IMR-90 (cell line): ENCODE data around the gene NCKAP5.

Experiments
- BHLHE40 ChIP-seq: fragments of 150-350 bp; IDR thresholded peaks from 2 replicates; pipeline ENCODE4 v1.6.1; 2016; ENCODE audit warnings: mild to moderate bottlenecking, low read depth, low read length
- CEBPB ChIP-seq: IDR thresholded peaks from 2 replicates; pipeline ENCODE4 v1.6.1; 2012; ENCODE audit warnings: low read depth, low read length, improper control_type of control experiment
- FOS ChIP-seq: fragments of 150-350 bp; IDR thresholded peaks from 2 replicates; pipeline ENCODE4 v1.6.1; 2016; ENCODE audit warnings: low read depth, low read length
- MXI1 ChIP-seq: IDR thresholded peaks from 2 replicates; pipeline ENCODE4 v1.6.1; 2012; ENCODE audit warnings: low read depth, mild to moderate bottlenecking, low read length, moderate library complexity, borderline replicate concordance
- NFE2L2 ChIP-seq: fragments of 150-350 bp; IDR thresholded peaks from 2 replicates; pipeline ENCODE4 v1.6.1; 2016; ENCODE audit warnings: low read depth, mild to moderate bottlenecking, low read length
- POLR2A ChIP-seq: IDR thresholded peaks from 2 replicates; pipeline ENCODE4 v1.6.1; 2012; ENCODE audit warnings: mild to moderate bottlenecking, low read depth, low read length
- RAD21 ChIP-seq: IDR thresholded peaks from 2 replicates; pipeline ENCODE4 v1.6.1; 2012; ENCODE audit warnings: low read length, improper control_type of control experiment
- RCOR1 ChIP-seq: IDR thresholded peaks from 2 replicates; pipeline ENCODE4 v1.6.1; 2012; ENCODE audit warnings: mild to moderate bottlenecking, low read length, improper control_type of control experiment; ENCODE audit not compliant: insufficient replicate concordance
- RFX5 ChIP-seq: IDR thresholded peaks from 2 replicates; pipeline ENCODE4 v1.8.0; 2012; ENCODE audit warnings: low read depth, mild to moderate bottlenecking, low read length, moderate library complexity
- SMC3 ChIP-seq: fragments of 150-350 bp; IDR thresholded peaks from 2 replicates; pipeline ENCODE4 v1.6.1; 2016; ENCODE audit warnings: low read depth, mild to moderate bottlenecking, antibody characterized with exemption, low read length, moderate library complexity
- USF2 ChIP-seq: fragments of 150-350 bp; IDR thresholded peaks from 2 replicates; pipeline ENCODE4 v1.6.1; 2017; ENCODE audit warnings: mild to moderate bottlenecking, antibody characterized with exemption, low read length, low read depth
- TF ChIP-seq, protein P1 (sequence below): conservative IDR thresholded peaks from 2 replicates; pipeline ENCODE4 v1.5.1; 2012; ENCODE audit warnings: mild to moderate bottlenecking, low read depth, low read length, improper control_type of control experiment
- TF ChIP-seq, protein P2 (sequence below): fragments of 150-350 bp; IDR thresholded peaks from 2 replicates; pipeline ENCODE4 v1.6.1; 2016; ENCODE audit warnings: low read depth, mild to moderate bottlenecking, low read length, moderate library complexity, borderline replicate concordance

DNA sequence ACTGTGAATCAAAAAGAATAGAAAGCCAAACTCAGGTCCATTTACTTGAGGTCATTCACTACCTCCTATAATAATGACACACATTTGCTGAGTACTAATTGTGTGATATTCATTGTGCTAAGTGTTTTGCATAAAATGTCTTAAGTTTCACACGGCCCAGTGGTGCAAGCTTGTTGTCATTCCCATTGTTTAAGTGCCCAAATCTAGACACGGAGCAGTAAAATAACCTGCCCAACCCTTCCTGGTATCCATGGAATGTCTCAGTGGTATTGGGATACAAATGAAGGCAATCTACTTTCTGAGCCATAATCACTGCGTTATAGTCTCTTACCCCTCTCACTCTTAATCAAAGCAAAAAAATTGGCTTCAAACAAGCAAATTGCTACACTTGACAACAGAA lies 233.3 kb downstream of the NCKAP5 start:
- TF ChIP-seq, protein P1, sequence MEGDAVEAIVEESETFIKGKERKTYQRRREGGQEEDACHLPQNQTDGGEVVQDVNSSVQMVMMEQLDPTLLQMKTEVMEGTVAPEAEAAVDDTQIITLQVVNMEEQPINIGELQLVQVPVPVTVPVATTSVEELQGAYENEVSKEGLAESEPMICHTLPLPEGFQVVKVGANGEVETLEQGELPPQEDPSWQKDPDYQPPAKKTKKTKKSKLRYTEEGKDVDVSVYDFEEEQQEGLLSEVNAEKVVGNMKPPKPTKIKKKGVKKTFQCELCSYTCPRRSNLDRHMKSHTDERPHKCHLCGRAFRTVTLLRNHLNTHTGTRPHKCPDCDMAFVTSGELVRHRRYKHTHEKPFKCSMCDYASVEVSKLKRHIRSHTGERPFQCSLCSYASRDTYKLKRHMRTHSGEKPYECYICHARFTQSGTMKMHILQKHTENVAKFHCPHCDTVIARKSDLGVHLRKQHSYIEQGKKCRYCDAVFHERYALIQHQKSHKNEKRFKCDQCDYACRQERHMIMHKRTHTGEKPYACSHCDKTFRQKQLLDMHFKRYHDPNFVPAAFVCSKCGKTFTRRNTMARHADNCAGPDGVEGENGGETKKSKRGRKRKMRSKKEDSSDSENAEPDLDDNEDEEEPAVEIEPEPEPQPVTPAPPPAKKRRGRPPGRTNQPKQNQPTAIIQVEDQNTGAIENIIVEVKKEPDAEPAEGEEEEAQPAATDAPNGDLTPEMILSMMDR = no peak
- TF ChIP-seq POLR2A (no peak), RFX5 (no peak), BHLHE40 (no peak), CEBPB (no peak), RAD21 (no peak), USF2 (no peak), MXI1 (no peak), FOS (no peak), SMC3 (no peak), RCOR1 (no peak), NFE2L2 (no peak)
- TF ChIP-seq, protein P2, sequence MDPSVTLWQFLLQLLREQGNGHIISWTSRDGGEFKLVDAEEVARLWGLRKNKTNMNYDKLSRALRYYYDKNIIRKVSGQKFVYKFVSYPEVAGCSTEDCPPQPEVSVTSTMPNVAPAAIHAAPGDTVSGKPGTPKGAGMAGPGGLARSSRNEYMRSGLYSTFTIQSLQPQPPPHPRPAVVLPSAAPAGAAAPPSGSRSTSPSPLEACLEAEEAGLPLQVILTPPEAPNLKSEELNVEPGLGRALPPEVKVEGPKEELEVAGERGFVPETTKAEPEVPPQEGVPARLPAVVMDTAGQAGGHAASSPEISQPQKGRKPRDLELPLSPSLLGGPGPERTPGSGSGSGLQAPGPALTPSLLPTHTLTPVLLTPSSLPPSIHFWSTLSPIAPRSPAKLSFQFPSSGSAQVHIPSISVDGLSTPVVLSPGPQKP = no peak
